ENCODE data around the gene CMC2. TPM values are rescaled to one million over a fixed set of nuclear protein-coding genes. Genes with fewer than 3 reads are reported as not detected.

CMC2 gene
- total and polyA plus RNA-seq, 2 of the 8 experiments (the other 6 are each of a cell fraction or from before 2014, with no cell fraction given), result 66.6 to 116 TPM

DNA sequence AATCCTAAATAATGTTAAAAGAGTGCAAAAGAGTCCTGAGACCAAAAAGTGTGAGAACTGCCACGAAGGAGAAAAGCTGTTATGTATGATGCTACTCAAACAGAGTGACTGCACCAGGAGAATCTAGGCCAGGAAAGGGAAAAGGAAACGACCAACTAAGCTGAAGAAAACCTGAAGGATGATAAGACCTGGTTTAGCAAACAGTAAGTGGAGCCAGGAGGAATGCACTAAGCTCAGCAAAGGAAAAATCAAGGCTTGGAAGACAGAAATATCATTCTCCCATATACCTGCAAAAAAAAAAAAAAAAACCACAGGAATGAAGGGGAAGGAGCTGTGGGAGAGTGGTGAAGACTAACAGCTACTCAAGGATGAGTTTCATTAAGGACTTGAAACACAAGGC lies 21.1 kb downstream of the CMC2 start:
- H2BK20ac ChIP-seq (ENCODE audit: low read length), result no peak overlapping the region
- 0 out of 2 replicates have a peak overlapping the region, but pooled peaks have one; percentile 46 for H2AK5ac ChIP-seq (ENCODE audit: low read depth, low read length)
- H2AFZ ChIP-seq (ENCODE audit: low read length), result no peak overlapping the region
- H3K18ac ChIP-seq (ENCODE audit: extremely low read depth, low read length), result no peak overlapping the region
- no peak overlapping the region for H4K91ac ChIP-seq (replicated peaks; ENCODE audit: insufficient read length, low read length)
- H3K9ac ChIP-seq (replicated peaks in 1 of 4; ENCODE audit: extremely low read depth in 1 of 4, low read depth in 3 of 4, low read length in 3 of 4), result no peak overlapping the region
- peaks cover 0 to 4% (median 0%) of the 10 kb centered on the region in 4 experiments; a peak in 3 of 7 replicates for H3K27me3 ChIP-seq (replicated peaks in 1 of 4; ENCODE audit: control insufficient read depth in 3 of 4, extremely low read depth in 1 of 4, insufficient read depth in 3 of 4, low read length in 3 of 4)
- H3K79me2 ChIP-seq (ENCODE audit: control insufficient read depth in 1 of 2, insufficient read depth in 2 of 2, low read length in 2 of 2), result peaks cover 0 to 11% of the 10 kb centered on the region in 2 experiments; a peak in 2 of 4 replicates
- H3K23me2 ChIP-seq (ENCODE audit: low read depth, low read length), result no peaks in the 10 kb centered on the region
- ChIA-PET POLR2A (ENCODE audit: partially characterized antibody) (no interaction called here), CTCF (ENCODE audit: partially characterized antibody) (interaction anchor here (0.7 to 10.6 kb wide), 4 partner anchors 11 to 62 kb away, joined by 3 to 83 read pairs (median 14); no protein-coding TSS in a partner anchor)
- FAIRE-seq, result no peak
- no peak overlapping the region for H2BK120ac ChIP-seq (replicated peaks; ENCODE audit: low read depth, low read length)
- H2BK15ac ChIP-seq (ENCODE audit: low read length), result no peak overlapping the region
- H3K56ac ChIP-seq (replicated peaks; ENCODE audit: insufficient read length, low read depth, low read length), result no peak overlapping the region
- no peak overlapping the region for H3K14ac ChIP-seq (ENCODE audit: insufficient read length)
- H4K20me1 ChIP-seq (replicated peaks in 1 of 2; ENCODE audit: control insufficient read depth in 1 of 2, insufficient read depth in 2 of 2, low read length in 2 of 2), result peaks cover 14 to 18% of the 10 kb centered on the region in 2 experiments
- H3K4me1 ChIP-seq (replicated peaks in 1 of 4; ENCODE audit: control insufficient read depth in 3 of 4, insufficient read depth in 4 of 4, low read length in 3 of 4), result peaks cover 0 to 9% (median 4%) of the 10 kb centered on the region in 4 experiments; a peak in 5 of 7 replicates
- no peak overlapping the region for H4K5ac ChIP-seq (ENCODE audit: insufficient read length, low read depth, low read length)
- WGBS, 2 experiments (ENCODE audit: extremely low coverage in 1 of 2, insufficient coverage in 1 of 2, insufficient read length in 1 of 2, insufficient replicate concordance in 2 of 2, low coverage in 1 of 2, low lambda C conversion rate in 2 of 2, missing lambda C conversion rate in 1 of 2), result 80% methylated on average over 2 of the region's 2 CpGs; no CpG with 5 or more reads in 1 of the 2 experiments
- no peak overlapping the region for H3K23ac ChIP-seq (ENCODE audit: insufficient read length)
- 0 out of 8 replicates have a peak, but pooled peaks cover 0 to under 1% (median 0%) of the 10 kb centered on the region in 4 experiments for H3K36me3 ChIP-seq (ENCODE audit: control insufficient read depth in 2 of 4, insufficient read depth in 4 of 4, low read length in 3 of 4)
- no peak overlapping the region for H2BK12ac ChIP-seq (ENCODE audit: low read depth, low read length)
- H3K4ac ChIP-seq (replicated peaks; ENCODE audit: insufficient read length, low read depth, low read length), result no peak overlapping the region
- no peak overlapping the region for H3K27ac ChIP-seq (ENCODE audit: low read depth, low read length)
- H3K4me3 ChIP-seq (ENCODE audit: extremely low read depth in 1 of 4, insufficient read depth in 2 of 4, low read depth in 3 of 4, low read length in 4 of 4), result no peak overlapping the region
- H3K79me1 ChIP-seq (ENCODE audit: low read depth, low read length), result peaks cover 2% of the 10 kb centered on the region
- no peak overlapping the region for H4K8ac ChIP-seq (ENCODE audit: extremely low read depth, insufficient read depth, low read length)
- no peak overlapping the region for H2BK5ac ChIP-seq (ENCODE audit: low read depth, low read length)
- no peak for DNase-seq (ENCODE audit: low read depth in 1 of 2, low spot score in 2 of 2)
- H3K4me2 ChIP-seq (ENCODE audit: insufficient read depth in 1 of 2, low read depth in 2 of 2, low read length in 2 of 2), result peak overlapping the region in 1 of 2 experiments; percentile 21; a peak in 1 of 4 replicates
- H3K9me3 ChIP-seq (ENCODE audit: insufficient read depth in 2 of 2, low read depth in 1 of 2, low read length in 1 of 2), result no peaks in the 10 kb centered on the region
- TF ChIP-seq, protein P1, sequence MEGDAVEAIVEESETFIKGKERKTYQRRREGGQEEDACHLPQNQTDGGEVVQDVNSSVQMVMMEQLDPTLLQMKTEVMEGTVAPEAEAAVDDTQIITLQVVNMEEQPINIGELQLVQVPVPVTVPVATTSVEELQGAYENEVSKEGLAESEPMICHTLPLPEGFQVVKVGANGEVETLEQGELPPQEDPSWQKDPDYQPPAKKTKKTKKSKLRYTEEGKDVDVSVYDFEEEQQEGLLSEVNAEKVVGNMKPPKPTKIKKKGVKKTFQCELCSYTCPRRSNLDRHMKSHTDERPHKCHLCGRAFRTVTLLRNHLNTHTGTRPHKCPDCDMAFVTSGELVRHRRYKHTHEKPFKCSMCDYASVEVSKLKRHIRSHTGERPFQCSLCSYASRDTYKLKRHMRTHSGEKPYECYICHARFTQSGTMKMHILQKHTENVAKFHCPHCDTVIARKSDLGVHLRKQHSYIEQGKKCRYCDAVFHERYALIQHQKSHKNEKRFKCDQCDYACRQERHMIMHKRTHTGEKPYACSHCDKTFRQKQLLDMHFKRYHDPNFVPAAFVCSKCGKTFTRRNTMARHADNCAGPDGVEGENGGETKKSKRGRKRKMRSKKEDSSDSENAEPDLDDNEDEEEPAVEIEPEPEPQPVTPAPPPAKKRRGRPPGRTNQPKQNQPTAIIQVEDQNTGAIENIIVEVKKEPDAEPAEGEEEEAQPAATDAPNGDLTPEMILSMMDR (IDR thresholded peaks at IDR 0.05; ENCODE audit: control extremely low read depth in 1 of 3, insufficient read depth in 1 of 3, low read depth in 1 of 3, low read length in 3 of 3), result no peak
- TF ChIP-seq, protein P2, sequence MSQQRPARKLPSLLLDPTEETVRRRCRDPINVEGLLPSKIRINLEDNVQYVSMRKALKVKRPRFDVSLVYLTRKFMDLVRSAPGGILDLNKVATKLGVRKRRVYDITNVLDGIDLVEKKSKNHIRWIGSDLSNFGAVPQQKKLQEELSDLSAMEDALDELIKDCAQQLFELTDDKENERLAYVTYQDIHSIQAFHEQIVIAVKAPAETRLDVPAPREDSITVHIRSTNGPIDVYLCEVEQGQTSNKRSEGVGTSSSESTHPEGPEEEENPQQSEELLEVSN (IDR thresholded peaks at IDR 0.05), result no peak
- no peak for TF ChIP-seq TCF12 (IDR thresholded peaks at IDR 0.05; ENCODE audit: low read depth, low read length)
- TF ChIP-seq SRF (IDR thresholded peaks at IDR 0.05; ENCODE audit: low read depth, low read length), result no peak
- TF ChIP-seq, protein P3, sequence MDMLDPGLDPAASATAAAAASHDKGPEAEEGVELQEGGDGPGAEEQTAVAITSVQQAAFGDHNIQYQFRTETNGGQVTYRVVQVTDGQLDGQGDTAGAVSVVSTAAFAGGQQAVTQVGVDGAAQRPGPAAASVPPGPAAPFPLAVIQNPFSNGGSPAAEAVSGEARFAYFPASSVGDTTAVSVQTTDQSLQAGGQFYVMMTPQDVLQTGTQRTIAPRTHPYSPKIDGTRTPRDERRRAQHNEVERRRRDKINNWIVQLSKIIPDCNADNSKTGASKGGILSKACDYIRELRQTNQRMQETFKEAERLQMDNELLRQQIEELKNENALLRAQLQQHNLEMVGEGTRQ (IDR thresholded peaks at IDR 0.05; ENCODE audit: low read length), result no peak
- TF ChIP-seq CTBP2 (IDR thresholded peaks at IDR 0.05; ENCODE audit: borderline replicate concordance, insufficient read depth, insufficient read length, low read length), result no peak
- no peak for TF ChIP-seq SAP30 (IDR thresholded peaks at IDR 0.05; ENCODE audit: insufficient read depth, insufficient replicate concordance, low read length)
- no peak for TF ChIP-seq CHD2 (IDR thresholded peaks at IDR 0.05; ENCODE audit: low read length)
- no peak for TF ChIP-seq GTF2F1 (IDR thresholded peaks at IDR 0.05; ENCODE audit: borderline replicate concordance, low read depth, low read length)
